Measurements from ENCODE around the gene TGFB1I1.
A peak's percentile ranks its signal among the peaks of the same experiment; 100 is the strongest.

The TGFB1I1 gene

DNA sequence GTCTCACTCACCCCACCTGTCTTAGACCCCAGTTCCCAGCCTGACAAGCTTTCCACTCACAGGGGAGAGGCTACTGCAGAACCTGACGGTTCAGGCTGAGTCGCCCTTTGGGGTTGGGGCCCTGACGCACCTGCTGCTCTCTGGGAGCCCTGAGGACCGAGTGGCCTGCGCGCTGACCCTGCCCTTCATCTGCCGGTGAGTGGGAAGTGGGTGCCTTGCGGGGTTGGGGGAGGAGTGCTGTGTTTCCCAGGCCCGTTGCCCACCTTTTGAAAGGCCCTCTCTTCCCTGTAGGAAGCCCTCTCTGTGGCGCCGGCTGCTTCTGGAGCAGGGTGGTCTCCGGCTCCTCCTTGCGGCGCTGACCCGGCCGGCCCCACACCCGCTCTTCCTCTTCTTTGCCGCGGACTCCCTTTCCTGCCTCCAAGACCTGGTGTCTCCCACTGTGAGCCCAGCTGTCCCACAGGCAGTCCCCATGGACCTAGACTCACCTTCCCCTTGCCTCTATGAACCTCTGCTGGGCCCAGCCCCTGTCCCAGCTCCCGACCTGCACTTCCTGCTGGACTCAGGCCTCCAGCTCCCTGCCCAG is 6.1 kb upstream of the TGFB1I1 start:
- no peak for FAIRE-seq
- TF ChIP-seq POLR2AphosphoS5 (IDR thresholded peaks at IDR 0.05; ENCODE audit: low read depth, low read length) (no peak), PAX5 (IDR thresholded peaks at IDR 0.05; ENCODE audit: insufficient read depth, low read length, severe bottlenecking) (no peak), POLR2A (IDR thresholded peaks at IDR 0.05; ENCODE audit: low read depth, low read length) (no peak), POU2F2 (IDR thresholded peaks at IDR 0.05; ENCODE audit: low read depth, low read length) (no peak), SPI1 (IDR thresholded peaks at IDR 0.05; ENCODE audit: low read depth, low read length) (no peak), TAF1 (IDR thresholded peaks at IDR 0.05; ENCODE audit: low read depth, low read length) (no peak)
- no peak for DNase-seq (ENCODE audit: insufficient read length, low spot score)

- no peak for DNase-seq (ENCODE audit: insufficient read length, low spot score)
- FAIRE-seq, result no peak
- TF ChIP-seq POLR2A (IDR thresholded peaks at IDR 0.05; ENCODE audit: low read depth, low read length) (no peak), SPI1 (IDR thresholded peaks at IDR 0.05; ENCODE audit: low read depth, low read length) (no peak), PAX5 (IDR thresholded peaks at IDR 0.05; ENCODE audit: insufficient read depth, low read length, severe bottlenecking) (no peak)
These were observed 5.5 kb upstream of the TGFB1I1 start for GRCh38 chr16:31466381-31466841.

DNA sequence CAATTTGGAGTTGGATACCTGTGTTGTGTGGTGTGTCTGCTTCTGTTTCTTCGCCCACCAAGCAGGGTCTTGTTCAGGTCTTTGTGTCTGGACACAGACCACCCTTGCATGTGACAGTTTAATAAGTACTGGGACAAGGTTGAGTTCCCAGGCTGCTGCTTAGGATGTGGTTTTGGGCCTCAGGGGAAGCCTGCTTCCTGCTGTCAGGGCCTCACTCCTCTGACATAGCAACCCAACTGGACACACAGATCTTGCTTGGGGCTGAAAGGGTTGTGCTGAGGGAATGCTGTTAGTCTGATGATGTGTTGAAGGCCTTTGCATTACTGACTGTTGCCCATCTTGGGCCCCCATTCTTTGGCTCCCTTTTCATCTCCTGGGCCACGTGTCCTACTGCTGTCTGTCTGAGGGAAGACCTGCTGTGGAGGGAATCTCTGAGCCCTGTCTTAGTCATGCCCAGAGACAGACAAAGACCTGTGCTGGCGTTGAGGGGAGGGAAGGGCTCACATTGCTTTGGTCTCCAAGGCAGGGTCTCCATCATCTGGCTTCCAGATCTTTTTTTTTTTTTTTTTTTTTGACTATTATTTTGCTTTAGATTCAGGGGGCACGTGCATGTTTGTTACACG is 4.7 kb upstream of the TGFB1I1 start:
- FAIRE-seq, result no peak
- TF ChIP-seq POU2F2 (IDR thresholded peaks at IDR 0.05; ENCODE audit: low read depth, low read length) (no peak), SPI1 (IDR thresholded peaks at IDR 0.05; ENCODE audit: low read depth, low read length) (no peak), POLR2AphosphoS5 (IDR thresholded peaks at IDR 0.05; ENCODE audit: low read depth, low read length) (peak; percentile 40; the same call in 1 of the 2 replicates), TAF1 (IDR thresholded peaks at IDR 0.05; ENCODE audit: low read depth, low read length) (no peak), PAX5 (IDR thresholded peaks at IDR 0.05; ENCODE audit: insufficient read depth, low read length, severe bottlenecking) (no peak)
- DNase-seq (ENCODE audit: insufficient read length, low spot score), result no peak

- FAIRE-seq (no peak), DNase-seq (ENCODE audit: insufficient read length, low spot score) (no peak)
- TF ChIP-seq POLR2AphosphoS5 (IDR thresholded peaks at IDR 0.05; ENCODE audit: low read depth, low read length) (no peak), PAX5 (IDR thresholded peaks at IDR 0.05; ENCODE audit: insufficient read depth, low read length, severe bottlenecking) (no peak), TAF1 (IDR thresholded peaks at IDR 0.05; ENCODE audit: low read depth, low read length) (no peak), POU2F2 (IDR thresholded peaks at IDR 0.05; ENCODE audit: low read depth, low read length) (no peak), SPI1 (IDR thresholded peaks at IDR 0.05; ENCODE audit: low read depth, low read length) (no peak), POLR2A (IDR thresholded peaks at IDR 0.05; ENCODE audit: low read depth, low read length) (no peak)
These were observed 4.1 kb upstream of the TGFB1I1 start for GRCh38 chr16:31467858-31468257.

DNA sequence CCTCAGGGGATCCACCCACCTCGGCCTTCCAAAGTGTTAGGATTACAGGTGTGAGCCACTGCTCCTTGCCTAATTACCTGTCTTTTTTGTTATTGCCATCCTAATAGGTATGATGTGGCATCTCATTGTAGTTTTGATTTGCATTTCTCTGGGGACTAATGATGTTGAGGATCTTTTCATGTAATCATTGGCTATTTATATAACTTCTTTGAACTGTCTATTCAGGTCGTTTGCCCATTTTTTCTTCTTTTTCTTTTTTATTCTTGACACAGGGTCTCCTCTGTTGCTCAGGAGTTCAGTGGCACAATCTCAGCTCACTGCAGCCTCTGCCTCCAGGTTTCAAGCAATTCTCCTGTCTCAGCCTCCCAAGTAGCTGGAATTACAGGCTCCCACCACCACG is 1.3 kb upstream of the TGFB1I1 start:
- no peak for DNase-seq (ENCODE audit: insufficient read length, low spot score)
- TF ChIP-seq POLR2AphosphoS5 (IDR thresholded peaks at IDR 0.05; ENCODE audit: low read depth, low read length) (no peak), SPI1 (IDR thresholded peaks at IDR 0.05; ENCODE audit: low read depth, low read length) (no peak), PAX5 (IDR thresholded peaks at IDR 0.05; ENCODE audit: insufficient read depth, low read length, severe bottlenecking) (no peak), TAF1 (IDR thresholded peaks at IDR 0.05; ENCODE audit: low read depth, low read length) (no peak), POU2F2 (IDR thresholded peaks at IDR 0.05; ENCODE audit: low read depth, low read length) (no peak), POLR2A (IDR thresholded peaks at IDR 0.05; ENCODE audit: low read depth, low read length) (no peak)
- no peak for FAIRE-seq

- DNase-seq (ENCODE audit: insufficient read length, low spot score), result no peak
- FAIRE-seq, result no peak
- TF ChIP-seq POU2F2 (IDR thresholded peaks at IDR 0.05; ENCODE audit: low read depth, low read length), result no peak
- TF ChIP-seq TAF1 (IDR thresholded peaks at IDR 0.05; ENCODE audit: low read depth, low read length), result no peak
- no peak for TF ChIP-seq PAX5 (IDR thresholded peaks at IDR 0.05; ENCODE audit: insufficient read depth, low read length, severe bottlenecking)
- no peak for TF ChIP-seq POLR2A (IDR thresholded peaks at IDR 0.05; ENCODE audit: low read depth, low read length)
- no peak for TF ChIP-seq SPI1 (IDR thresholded peaks at IDR 0.05; ENCODE audit: low read depth, low read length)
- no peak for TF ChIP-seq POLR2AphosphoS5 (IDR thresholded peaks at IDR 0.05; ENCODE audit: low read depth, low read length)
These were observed 594 bp upstream of the TGFB1I1 start for GRCh38 chr16:31471241-31471874.

DNA sequence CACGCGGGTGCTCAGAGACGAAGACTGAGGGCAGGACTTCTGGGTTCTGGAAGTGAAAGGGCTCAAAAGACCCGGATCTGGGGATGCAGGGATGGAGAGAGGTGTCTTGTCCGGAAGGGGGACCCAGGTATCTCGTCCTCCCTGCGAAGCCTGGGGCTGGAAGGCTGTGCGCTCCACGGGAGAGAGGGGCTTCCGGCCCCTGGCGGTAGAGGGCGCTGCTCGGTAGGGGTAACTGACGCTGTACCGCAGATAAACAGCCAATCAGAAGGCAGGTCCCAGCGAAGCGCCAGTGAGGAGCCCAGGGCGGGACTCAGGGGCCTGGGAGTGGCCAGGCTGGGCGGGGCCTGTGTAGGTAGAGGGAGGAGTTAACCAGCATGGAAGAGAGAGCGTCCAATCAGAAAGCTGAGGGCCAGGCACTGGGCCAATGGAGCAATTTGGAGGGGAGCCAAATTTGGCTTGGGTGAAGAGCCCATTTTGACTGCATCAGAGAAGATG is 804 bp downstream of the TGFB1I1 start:
- TF ChIP-seq TAF1 (IDR thresholded peaks at IDR 0.05; ENCODE audit: low read depth, low read length) (no peak), POLR2A (IDR thresholded peaks at IDR 0.05; ENCODE audit: low read depth, low read length) (no peak), POU2F2 (IDR thresholded peaks at IDR 0.05; ENCODE audit: low read depth, low read length) (no peak), PAX5 (IDR thresholded peaks at IDR 0.05; ENCODE audit: insufficient read depth, low read length, severe bottlenecking) (no peak), POLR2AphosphoS5 (IDR thresholded peaks at IDR 0.05; ENCODE audit: low read depth, low read length) (no peak), SPI1 (IDR thresholded peaks at IDR 0.05; ENCODE audit: low read depth, low read length) (no peak)
- FAIRE-seq (no peak), DNase-seq (ENCODE audit: insufficient read length, low spot score) (peak; percentile 52)

DNA sequence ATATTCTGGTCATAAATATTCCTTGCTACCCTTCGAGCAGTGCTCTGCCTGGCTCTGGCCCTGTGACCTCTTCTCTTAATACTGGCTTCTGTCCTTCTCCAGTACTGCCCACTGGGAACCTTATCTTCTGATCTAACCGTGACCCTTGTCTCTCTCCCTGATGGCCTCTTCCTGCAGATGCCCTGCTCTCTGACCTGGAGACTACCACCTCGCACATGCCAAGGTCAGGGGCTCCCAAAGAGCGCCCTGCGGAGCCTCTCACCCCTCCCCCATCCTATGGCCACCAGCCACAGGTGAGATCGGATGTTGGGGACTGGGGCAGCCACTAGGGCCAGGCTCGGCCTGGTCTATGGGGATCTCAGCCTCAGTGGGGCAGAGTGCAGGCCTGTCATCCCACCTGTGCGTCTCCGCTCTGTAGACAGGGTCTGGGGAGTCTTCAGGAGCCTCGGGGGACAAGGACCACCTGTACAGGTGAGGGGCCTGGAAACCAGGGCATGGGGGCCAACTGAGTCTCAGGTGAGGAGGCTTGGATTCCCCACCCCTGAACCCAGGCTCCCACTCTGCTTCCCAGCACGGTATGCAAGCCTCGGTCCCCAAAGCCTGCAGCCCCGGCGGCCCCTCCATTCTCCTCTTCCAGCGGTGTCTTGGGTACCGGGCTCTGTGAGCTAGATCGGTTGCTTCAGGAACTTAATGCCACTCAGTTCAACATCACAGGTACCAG is 1.5 kb downstream of the TGFB1I1 start:
- DNase-seq (ENCODE audit: insufficient read length, low spot score) (no peak), FAIRE-seq (no peak)
- TF ChIP-seq POLR2AphosphoS5 (IDR thresholded peaks at IDR 0.05; ENCODE audit: low read depth, low read length) (no peak), SPI1 (IDR thresholded peaks at IDR 0.05; ENCODE audit: low read depth, low read length) (no peak), POLR2A (IDR thresholded peaks at IDR 0.05; ENCODE audit: low read depth, low read length) (no peak), POU2F2 (IDR thresholded peaks at IDR 0.05; ENCODE audit: low read depth, low read length) (no peak), PAX5 (IDR thresholded peaks at IDR 0.05; ENCODE audit: insufficient read depth, low read length, severe bottlenecking) (no peak), TAF1 (IDR thresholded peaks at IDR 0.05; ENCODE audit: low read depth, low read length) (no peak)

All from GM12891 (cell line).